KMS-11 (cell line): ENCODE measurements around the gene CHST2.
"Not testable (repeated sequence)": the region's sequence is repeated elsewhere in the genome, so short reads cannot be mapped to it uniquely, and the experiment has no call there.

Source experiments
- H2AFZ ChIP-seq: fragments of 200-600 bp; sonication (generic); 2 replicates; pipeline ENCODE4 v1.6.1; 2016; ENCODE audit warnings: antibody characterized with exemption, mixed run types, low read depth
- H3K27ac ChIP-seq: fragments of 200-600 bp; sonication (generic); 2 replicates; pipeline ENCODE4 v1.6.1; 2016; ENCODE audit warnings: mild to moderate bottlenecking, mixed run types
- H3K27me3 ChIP-seq: fragments of 200-600 bp; sonication (generic); 2 replicates; pipeline ENCODE4 v1.6.1; 2017; ENCODE audit warnings: mild to moderate bottlenecking, low read depth, mixed run types, moderate library complexity; ENCODE audit not compliant: insufficient read depth
- H3K36me3 ChIP-seq: fragments of 200-600 bp; sonication (generic); 2 replicates; pipeline ENCODE4 v1.6.1; 2017; ENCODE audit warnings: mild to moderate bottlenecking, mixed run types; ENCODE audit not compliant: insufficient read depth
- H3K4me1 ChIP-seq: fragments of 200-600 bp; sonication (generic); 2 replicates; pipeline ENCODE4 v1.6.1; 2016; ENCODE audit warnings: mild to moderate bottlenecking, low read depth, mixed run types; ENCODE audit not compliant: poor library complexity, severe bottlenecking
- H3K4me2 ChIP-seq: fragments of 200-600 bp; sonication (generic); 2 replicates; pipeline ENCODE4 v1.7.0; 2016; ENCODE audit warnings: mild to moderate bottlenecking, mixed run types
- H3K4me3 ChIP-seq: fragments of 200-600 bp; sonication (generic); IDR thresholded peaks from 2 replicates; pipeline ENCODE4 v1.6.1; 2017; ENCODE audit warnings: low read depth, low read length, mixed read lengths; ENCODE audit not compliant: insufficient read depth
- H3K79me2 ChIP-seq: fragments of 200-600 bp; sonication (generic); 2 replicates; pipeline ENCODE4 v1.6.1; 2016; ENCODE audit warnings: low read depth, mixed run types; ENCODE audit not compliant: insufficient read depth
- H3K9ac ChIP-seq: fragments of 200-600 bp; sonication (generic); 2 replicates; pipeline ENCODE4 v1.6.1; 2016; ENCODE audit warnings: mild to moderate bottlenecking, mixed run types
- H4K20me1 ChIP-seq: fragments of 200-600 bp; sonication (generic); 2 replicates; pipeline ENCODE4 v1.6.1; 2016; ENCODE audit warnings: mild to moderate bottlenecking, mixed run types; ENCODE audit not compliant: insufficient read depth
- CTCF ChIP-seq: fragments of 200-600 bp; sonication (generic); conservative IDR thresholded peaks from 2 replicates; pipeline ENCODE4 v1.6.1; 2017; ENCODE audit warnings: low read depth, mild to moderate bottlenecking, antibody characterized with exemption, low read length, moderate library complexity, mixed read lengths

The CHST2 gene

GRCh38 chr3:143163562-143164100, 44.1 kb downstream of the CHST2 start:
- Histone ChIP-seq H3K4me3 (no peak overlapping the region), H3K27me3 (no peaks in the 10 kb centered on the region), H3K4me1 (peaks cover 6% of the 10 kb centered on the region), H2AFZ (no peak overlapping the region), H3K79me2 (no peaks in the 10 kb centered on the region), H4K20me1 (no peaks in the 10 kb centered on the region), H3K4me2 (no peak overlapping the region), H3K9ac (no peak overlapping the region), H3K36me3 (no peaks in the 10 kb centered on the region), H3K27ac (no peak overlapping the region)
- no peak for TF ChIP-seq CTCF

GRCh38 chr3:143165211-143165610, 45.6 kb downstream of the CHST2 start:
- H3K9ac ChIP-seq = no peak overlapping the region
- H3K4me2 ChIP-seq = no peak overlapping the region
- H4K20me1 ChIP-seq = no peaks in the 10 kb centered on the region
- H3K79me2 ChIP-seq = no peaks in the 10 kb centered on the region
- H3K36me3 ChIP-seq = no peaks in the 10 kb centered on the region
- H3K4me3 ChIP-seq = no peak overlapping the region
- no peak overlapping the region for H2AFZ ChIP-seq
- TF ChIP-seq CTCF = no peak
- H3K27me3 ChIP-seq = no peaks in the 10 kb centered on the region
- H3K27ac ChIP-seq = no peak overlapping the region
- H3K4me1 ChIP-seq = peaks cover 6% of the 10 kb centered on the region

- H3K27ac ChIP-seq, H3K4me1 ChIP-seq, H3K4me2 ChIP-seq, H3K4me3 ChIP-seq, H4K20me1 ChIP-seq, H3K27me3 ChIP-seq, H2AFZ ChIP-seq, H3K79me2 ChIP-seq, H3K9ac ChIP-seq, H3K36me3 ChIP-seq: not testable (repeated sequence)
These were observed 46.2 kb downstream of the CHST2 start for GRCh38 chr3:143165612-143166285.

- no peaks in the 10 kb centered on the region for H3K36me3 ChIP-seq
- no peak overlapping the region for H3K9ac ChIP-seq
- H3K4me3 ChIP-seq = no peak overlapping the region
- no peaks in the 10 kb centered on the region for H3K79me2 ChIP-seq
- no peak overlapping the region for H3K4me2 ChIP-seq
- no peak overlapping the region for H3K27ac ChIP-seq
- H3K27me3 ChIP-seq = no peaks in the 10 kb centered on the region
- TF ChIP-seq CTCF = no peak
- peaks cover 6% of the 10 kb centered on the region for H3K4me1 ChIP-seq
- no peaks in the 10 kb centered on the region for H4K20me1 ChIP-seq
- H2AFZ ChIP-seq = no peak overlapping the region
These were observed 46.8 kb downstream of the CHST2 start for GRCh38 chr3:143166376-143166775.
